HG03432 (cell line): ENCODE data around the gene OS9.

Experiments used
- ATAC-seq: cut with Tn5 transposase; IDR thresholded peaks from one replicate; pipeline ENCODE4 v1.9.1; 2021; ENCODE audit warnings: mild to moderate bottlenecking, moderate library complexity; ENCODE audit not compliant: unreplicated experiment

OS9 gene

GRCh38 chr12:57764662-57765002 is 70.7 kb downstream of the OS9 start:
- peak; percentile 2 for ATAC-seq

- ATAC-seq, result peak; percentile 72
Observed at GRCh38 chr12:57765003-57765697, 71.2 kb downstream of the OS9 start.

- ATAC-seq, result no peak
Observed at GRCh38 chr12:57765698-57766463, 71.9 kb downstream of the OS9 start.

GRCh38 chr12:57766464-57767304 is 72.8 kb downstream of the OS9 start, which contains the start of gene CYP27B1:
Gene CYP27B1 (minus strand): TSS chr12:57767078. CDS start chr12:57767041, 37 bp downstream.
- no peak for ATAC-seq

DNA sequence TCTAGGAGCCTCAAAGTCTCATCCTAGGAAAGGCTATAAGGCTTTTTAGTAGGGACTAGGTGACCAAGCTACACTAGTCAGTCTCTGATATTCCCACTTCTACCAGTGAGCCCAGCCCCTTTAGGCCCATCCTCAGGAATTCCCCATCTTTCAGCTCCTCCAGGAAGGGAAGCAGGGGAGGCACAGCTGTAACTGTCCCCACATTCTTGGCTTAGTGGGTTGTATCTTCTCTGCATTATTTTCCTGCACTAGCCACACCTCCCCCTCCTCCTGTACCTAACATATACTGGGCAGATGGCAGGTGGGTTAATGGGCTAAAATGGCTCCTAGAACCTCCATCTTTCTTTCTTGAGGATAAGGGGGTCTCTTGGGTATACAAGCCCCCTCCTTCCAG is 73.4 kb downstream of the OS9 start:
- no peak for ATAC-seq

DNA sequence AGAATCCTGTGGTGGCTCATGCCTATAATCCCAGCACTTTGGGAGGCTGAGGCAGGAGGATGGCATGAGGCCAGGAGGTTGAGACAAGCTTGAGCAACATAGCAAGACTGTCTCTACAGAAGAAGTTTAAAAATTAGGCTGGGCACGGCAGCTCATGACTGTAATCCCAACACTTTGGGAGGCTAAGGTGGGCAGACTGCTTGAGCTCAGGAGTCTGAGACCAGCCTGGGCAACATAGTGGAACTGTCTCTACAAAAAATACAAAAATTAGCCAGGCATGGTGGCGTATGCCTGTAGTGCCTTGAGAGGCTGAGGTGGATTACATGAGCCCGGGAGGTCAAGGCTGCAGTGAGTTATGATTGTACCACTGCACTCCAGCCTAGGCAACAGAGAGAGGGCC is 73.9 kb downstream of the OS9 start:
- no peak for ATAC-seq

DNA sequence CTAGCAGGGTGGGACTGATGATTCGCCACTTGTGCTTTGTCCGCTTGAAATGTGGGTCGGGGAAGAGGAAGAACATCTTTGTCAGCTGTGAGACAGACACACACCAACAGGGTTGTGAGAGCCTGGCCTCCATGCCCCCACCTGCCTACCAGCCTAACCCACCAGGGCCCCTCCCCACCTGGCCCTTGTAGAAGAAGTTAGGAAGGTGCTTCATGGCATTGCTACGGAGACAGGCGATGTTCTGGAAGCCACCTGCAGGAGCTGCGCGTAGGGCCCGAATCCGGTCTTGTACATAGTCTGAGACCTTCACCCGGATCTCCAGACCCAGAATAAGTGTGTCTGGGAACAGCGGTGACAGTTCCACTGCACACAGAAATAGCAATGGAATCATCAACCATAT is 75.7 kb downstream of the OS9 start:
- no peak for ATAC-seq

DNA sequence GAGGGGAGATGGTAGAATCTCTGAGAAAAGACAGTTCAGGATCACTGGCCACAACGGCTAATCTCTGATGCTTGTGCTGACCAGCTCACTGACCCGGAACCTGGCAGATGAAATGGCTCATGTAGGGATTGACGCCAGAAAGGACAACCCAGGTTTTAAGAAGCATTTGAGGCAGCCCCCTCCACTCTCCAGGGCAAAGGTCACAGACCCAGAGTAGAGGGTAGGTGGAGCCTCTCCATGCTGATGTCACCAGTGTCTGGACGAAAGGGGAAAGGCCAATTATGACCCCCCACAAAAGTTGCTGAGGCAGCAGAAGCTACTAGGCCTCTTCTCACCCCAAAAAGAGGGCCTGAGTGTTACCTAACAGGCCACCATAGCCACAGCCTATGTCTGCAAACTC is 76.8 kb downstream of the OS9 start:
- no peak for ATAC-seq
